HG03175 (cell line): ENCODE data around the gene PALM3.
A peak's percentile ranks its signal among the peaks of the same experiment; 100 is the strongest.
"Not testable (repeated sequence)": the region's sequence is repeated elsewhere in the genome, so short reads cannot be mapped to it uniquely, and the experiment has no call there.

Source experiments
- ATAC-seq: cut with Tn5 transposase; IDR thresholded peaks from one replicate; pipeline ENCODE4 v1.9.1; 2021; ENCODE audit warnings: mild to moderate bottlenecking, moderate library complexity; ENCODE audit not compliant: unreplicated experiment

The PALM3 gene

GRCh38 chr19:14035706-14036105, 26.2 kb downstream of the PALM3 start:
- no peak for ATAC-seq

- ATAC-seq = not testable (repeated sequence)
Observed at GRCh38 chr19:14035159-14035558, 26.7 kb downstream of the PALM3 start.

- no peak for ATAC-seq
Observed at GRCh38 chr19:14033946-14034345, 27.9 kb downstream of the PALM3 start.

GRCh38 chr19:14031719-14032480, 30.0 kb downstream of the PALM3 start, which contains the start of gene IL27RA:
IL27RA (plus strand) TSS chr19:14031762; CDS start chr19:14031873, 111 bp downstream.
- ATAC-seq = peak; percentile 48

- ATAC-seq = no peak
Observed at GRCh38 chr19:14030997-14031718, 30.7 kb downstream of the PALM3 start.

- no peak for ATAC-seq
Observed at GRCh38 chr19:14028901-14029300, 33.0 kb downstream of the PALM3 start.

- ATAC-seq = no peak
Observed at GRCh38 chr19:14027856-14028450, 33.9 kb downstream of the PALM3 start, which contains the start of gene RLN3. RLN3 (plus strand) TSS chr19:14028148; CDS start chr19:14028205, 57 bp downstream.

GRCh38 chr19:14026652-14027192, 35.2 kb downstream of the PALM3 start:
- ATAC-seq = not testable (repeated sequence)

GRCh38 chr19:14023404-14024235, 38.3 kb downstream of the PALM3 start:
- ATAC-seq = no peak

GRCh38 chr19:14022469-14022868, 39.4 kb downstream of the PALM3 start:
- no peak for ATAC-seq

- no peak for ATAC-seq
Observed at GRCh38 chr19:14021474-14021873, 40.4 kb downstream of the PALM3 start.

GRCh38 chr19:14019739-14020138, 42.1 kb downstream of the PALM3 start:
- ATAC-seq = not testable (repeated sequence)

GRCh38 chr19:14019100-14019499, 42.8 kb downstream of the PALM3 start:
- no peak for ATAC-seq

GRCh38 chr19:14015524-14016035, 46.3 kb downstream of the PALM3 start:
- ATAC-seq = peak; percentile 87

GRCh38 chr19:14012378-14012915, 49.4 kb downstream of the PALM3 start:
- ATAC-seq = no peak

- peak; percentile 30 for ATAC-seq
Observed at GRCh38 chr19:14006766-14007562, 54.9 kb downstream of the PALM3 start.

GRCh38 chr19:14006085-14006765, 55.7 kb downstream of the PALM3 start, which contains the start of gene RFX1:
RFX1 (minus strand) TSS chr19:14006320; CDS start chr19:13993843, 12,477 bp downstream.
- peak; percentile 76 for ATAC-seq

- peak; percentile 16 for ATAC-seq
Observed at GRCh38 chr19:14005349-14006084, 56.4 kb downstream of the PALM3 start.
